Upper lobe of left lung (tissue), 4 donors: ENCODE results near the gene PANK3.

ENCODE experiments used
- POLR2A ChIP-seq, 4 donors: fragments of 450-650 bp; IDR thresholded peaks; one replicate each; pipeline ENCODE4 v1.5.1; 2016 to 2017; ENCODE audit warnings: antibody characterized with exemption in 4 of 4, mild to moderate bottlenecking in 2 of 4
- POLR2AphosphoS5 ChIP-seq, 2 donors: sonication (generic); formaldehyde crosslinking; IDR thresholded peaks; one replicate each; pipeline ENCODE4 v1.5.1; 2017; ENCODE audit warnings: antibody characterized with exemption in 2 of 2

- TF ChIP-seq POLR2A (IDR thresholded peaks at IDR 0.05) (no peak), POLR2AphosphoS5 (IDR thresholded peaks at IDR 0.05) (no peak)
These were observed 1.2 kb downstream of the PANK3 start for GRCh38 chr5:168578006-168578405.
